Body of pancreas (tissue), 4 donors: ENCODE data around the gene ZBTB20. TPM values are rescaled to one million over a fixed set of nuclear protein-coding genes. Genes with fewer than 3 reads are reported as not detected.

Experiments
- ATAC-seq: fragments of 150-250 bp; one replicate; pipeline ENCODE4 v1.9.1; 2016
- DNase-seq, 4 donors: peaks; one replicate each; pipeline ENCODE4 v3.0.0-alpha.2; 2019
- H3K27ac ChIP-seq, 4 donors: fragments of 200-600 bp; sonication (generic); 1 replicate in 3 of 4; 2 replicates in 1 of 4; pipeline versions ENCODE4 v1.5.1 to v1.6.1; 2016 to 2019; ENCODE audit warnings: mild to moderate bottlenecking in 1 of 4, mixed read lengths in 1 of 4, moderate library complexity in 1 of 4
- H3K27me3 ChIP-seq, 2 donors: fragments of 200-600 bp; sonication (generic); one replicate each; pipeline ENCODE4 v1.6.0; 2016; ENCODE audit warnings: mild to moderate bottlenecking in 1 of 2
- H3K36me3 ChIP-seq, 2 donors: fragments of 200-600 bp; sonication (generic); replicated peaks in 1 of 2; 2 replicates each; pipeline ENCODE4 v1.5.1; 2016; ENCODE audit warnings: low read depth in 2 of 2; ENCODE audit not compliant: insufficient read depth in 1 of 2
- H3K4me1 ChIP-seq: fragments of 200-600 bp; sonication (generic); one replicate; pipeline ENCODE4 v1.6.0; 2016
- H3K4me3 ChIP-seq, 2 donors: fragments of 200-600 bp; sonication (generic); 1 replicate in 1 of 2; 2 replicates in 1 of 2; pipeline ENCODE4 v1.5.1; 2016 to 2019
- H3K9me3 ChIP-seq, 3 donors: fragments of 200-600 bp; sonication (generic); 1 replicate in 2 of 3; 2 replicates in 1 of 3; pipeline ENCODE4 v1.5.1; 2016
- POLR2A ChIP-seq, 3 donors: fragments of 450-650 bp; IDR thresholded peaks; one replicate each; pipeline ENCODE4 v1.6.1; 2016; ENCODE audit warnings: antibody characterized with exemption in 3 of 3, mild to moderate bottlenecking in 2 of 3
- WGBS, 2 donors: methylation state at CpG; one replicate each; pipeline ENCODE4 v1.1.5; 2017; 5-methylcytosine and 5-hydroxymethylcytosine counted together
- intact Hi-C: fragments of 100-400 bp; cut with DNase I; formaldehyde crosslinking; loops from one replicate; pipeline ENCODE4 v1.15.1; 2023
- total RNA-seq, 2 donors: library from RNA; depleted of rRNA; stranded (reverse); fragments of >200 nt; gene quantifications; one replicate each; pipeline ENCODE4 v1.1.0, GENCODE V29; 2016
- TF ChIP-seq, protein P1 (sequence below), 7 experiments: fragments of 450-650 bp in 4 of 7; fragments of 200-600 bp in 3 of 7; sonication (generic) in 3 of 7; IDR thresholded peaks; one replicate each; pipeline ENCODE4 v1.5.1; 2016 to 2019; ENCODE audit warnings: antibody characterized with exemption in 7 of 7

The ZBTB20 gene
- total RNA-seq, 2 donors from 2014 or later: 48.3 to 77.1 TPM

DNA sequence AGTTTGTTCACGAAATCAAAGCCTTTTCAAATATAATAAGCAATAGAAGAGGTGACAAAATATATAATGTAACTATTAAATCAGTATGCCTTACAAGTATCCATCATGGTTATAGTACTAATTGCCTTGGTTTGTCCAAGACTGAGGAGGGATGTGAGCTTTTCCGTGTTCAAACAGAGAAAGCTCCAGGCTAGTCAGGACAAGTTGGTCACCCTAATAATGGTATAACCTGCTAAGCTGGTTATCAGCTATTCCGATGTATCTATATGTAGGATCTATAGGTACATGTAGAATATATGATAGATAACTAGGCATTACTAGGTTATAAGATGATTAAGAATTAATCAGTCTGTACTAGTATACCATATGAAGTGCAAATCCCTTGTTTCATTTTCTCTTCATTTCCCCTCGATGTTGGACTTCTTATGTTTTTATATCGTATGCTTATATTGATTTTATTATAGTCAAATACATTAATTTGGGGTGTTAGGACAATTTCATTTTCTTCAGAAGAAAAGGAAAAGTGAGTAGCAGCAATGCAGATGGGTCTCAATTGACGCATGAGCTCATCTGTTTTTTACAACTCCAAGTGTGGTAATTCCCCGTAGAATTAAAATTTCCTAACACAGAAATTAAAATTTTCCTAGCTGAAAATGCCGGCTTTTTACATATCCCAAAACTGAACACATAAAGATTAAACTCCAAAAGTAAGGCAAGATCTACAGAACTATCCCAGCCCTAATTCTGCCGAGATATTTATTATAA, 434.2 kb downstream of the ZBTB20 start:
- Histone ChIP-seq H3K36me3 (no peaks in the 10 kb centered on the region), H3K27ac (peak overlapping the region in 1 of 4 donors; percentile 90), H3K9me3 (no peaks in the 10 kb centered on the region), H3K4me3 (no peak overlapping the region), H3K4me1 (peaks cover 61% of the 10 kb centered on the region), H3K27me3 (no peaks in the 10 kb centered on the region)
- TF ChIP-seq, protein P1, sequence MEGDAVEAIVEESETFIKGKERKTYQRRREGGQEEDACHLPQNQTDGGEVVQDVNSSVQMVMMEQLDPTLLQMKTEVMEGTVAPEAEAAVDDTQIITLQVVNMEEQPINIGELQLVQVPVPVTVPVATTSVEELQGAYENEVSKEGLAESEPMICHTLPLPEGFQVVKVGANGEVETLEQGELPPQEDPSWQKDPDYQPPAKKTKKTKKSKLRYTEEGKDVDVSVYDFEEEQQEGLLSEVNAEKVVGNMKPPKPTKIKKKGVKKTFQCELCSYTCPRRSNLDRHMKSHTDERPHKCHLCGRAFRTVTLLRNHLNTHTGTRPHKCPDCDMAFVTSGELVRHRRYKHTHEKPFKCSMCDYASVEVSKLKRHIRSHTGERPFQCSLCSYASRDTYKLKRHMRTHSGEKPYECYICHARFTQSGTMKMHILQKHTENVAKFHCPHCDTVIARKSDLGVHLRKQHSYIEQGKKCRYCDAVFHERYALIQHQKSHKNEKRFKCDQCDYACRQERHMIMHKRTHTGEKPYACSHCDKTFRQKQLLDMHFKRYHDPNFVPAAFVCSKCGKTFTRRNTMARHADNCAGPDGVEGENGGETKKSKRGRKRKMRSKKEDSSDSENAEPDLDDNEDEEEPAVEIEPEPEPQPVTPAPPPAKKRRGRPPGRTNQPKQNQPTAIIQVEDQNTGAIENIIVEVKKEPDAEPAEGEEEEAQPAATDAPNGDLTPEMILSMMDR (IDR thresholded peaks at IDR 0.05): no peak
- TF ChIP-seq POLR2A (IDR thresholded peaks at IDR 0.05): no peak
- intact Hi-C loops: no loop called here
- 95% methylated on average over 9 of the region's 9 CpGs for WGBS, 2 donors
- DNase-seq: no peak
- ATAC-seq: no peak

DNA sequence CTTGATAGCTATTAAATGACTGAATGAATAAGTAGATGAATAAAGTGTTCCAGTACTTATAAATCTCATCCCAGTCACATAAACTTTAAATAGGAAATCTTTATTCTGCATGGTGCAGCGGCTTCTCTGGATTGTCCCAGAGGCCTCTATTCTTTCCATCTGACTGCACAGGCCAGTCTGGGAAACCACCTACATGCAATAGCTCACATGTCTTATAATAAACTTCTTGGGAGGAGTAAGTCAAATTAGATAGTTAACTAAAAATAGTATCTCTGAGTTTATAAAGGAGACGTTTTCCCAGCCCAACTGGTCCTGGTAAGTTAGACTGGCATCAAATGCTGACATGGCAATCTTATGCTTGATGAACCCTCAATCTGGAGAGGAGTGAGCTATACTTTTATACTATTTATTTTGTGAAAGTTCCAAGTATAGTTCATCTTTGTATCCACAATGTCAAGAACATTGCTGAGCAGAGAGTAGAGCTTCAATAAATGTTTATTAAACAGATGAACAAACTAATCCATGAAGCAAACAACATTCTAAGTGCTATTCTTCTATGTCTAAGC, 435.7 kb downstream of the ZBTB20 start:
- intact Hi-C loops: no loop called here
- H3K27ac ChIP-seq: no peak overlapping the region
- no peaks in the 10 kb centered on the region for H3K27me3 ChIP-seq
- WGBS, 2 donors: 67 to 73% methylated on average over 2 of the region's 2 CpGs
- no peaks in the 10 kb centered on the region for H3K36me3 ChIP-seq
- no peak for ATAC-seq
- no peaks in the 10 kb centered on the region for H3K9me3 ChIP-seq
- H3K4me3 ChIP-seq: no peak overlapping the region
- peaks cover 61% of the 10 kb centered on the region for H3K4me1 ChIP-seq
- TF ChIP-seq POLR2A (IDR thresholded peaks at IDR 0.05): no peak
- TF ChIP-seq, protein P1 (IDR thresholded peaks at IDR 0.05): no peak
- DNase-seq: no peak

- no peak overlapping the region for H3K4me3 ChIP-seq
- peaks cover 57% of the 10 kb centered on the region for H3K4me1 ChIP-seq
- H3K27me3 ChIP-seq: no peaks in the 10 kb centered on the region
- no peaks in the 10 kb centered on the region for H3K9me3 ChIP-seq
- WGBS, 2 donors: 95 to 96% methylated on average over 1 of the region's 1 CpG
- TF ChIP-seq, protein P1 (IDR thresholded peaks at IDR 0.05): no peak
- TF ChIP-seq POLR2A (IDR thresholded peaks at IDR 0.05): no peak
- intact Hi-C loops: no loop called here
- no peak for DNase-seq
- no peak overlapping the region for H3K27ac ChIP-seq
- no peaks in the 10 kb centered on the region for H3K36me3 ChIP-seq
- ATAC-seq: no peak
Observed at GRCh38 chr3:114709102-114709501, 438.0 kb downstream of the ZBTB20 start.

- H3K27ac ChIP-seq: peak overlapping the region in 3 of 4 donors; percentile 71 to 81 (median 74)
- DNase-seq: no peak
- 94 to 96% methylated on average over 4 of the region's 4 CpGs for WGBS, 2 donors
- intact Hi-C loops: no loop called here
- no peaks in the 10 kb centered on the region for H3K9me3 ChIP-seq
- H3K4me3 ChIP-seq: no peak overlapping the region
- ATAC-seq: peak; percentile 16
- no peaks in the 10 kb centered on the region for H3K36me3 ChIP-seq
- H3K4me1 ChIP-seq: peaks cover 61% of the 10 kb centered on the region
- no peaks in the 10 kb centered on the region for H3K27me3 ChIP-seq
- TF ChIP-seq, protein P1 (IDR thresholded peaks at IDR 0.05): no peak
- TF ChIP-seq POLR2A (IDR thresholded peaks at IDR 0.05): no peak
Observed at GRCh38 chr3:114707252-114707860, 439.7 kb downstream of the ZBTB20 start.
